Caki2 (cell line): Measurements from ENCODE around the gene C20orf144. TPM values are rescaled to one million over a fixed set of nuclear protein-coding genes. Genes with fewer than 3 reads are reported as not detected.
A peak's percentile ranks its signal among the peaks of the same experiment; 100 is the strongest.

Experiments used
- DNase-seq: peaks from one replicate; pipeline ENCODE4 v3.0.0-alpha.2; 2015; ENCODE audit warnings: low read depth
- in situ Hi-C: cut with HindIII; loops from 2 replicates; pipeline ENCODE4 v1.10.0; 2016; ENCODE audit warnings: low sequenced_read_pairs, low pct_unique_long_range_greater_than_20kb, mixed read lengths
- total RNA-seq: library from RNA; depleted of rRNA; stranded (reverse); fragments of >200 nt; shearing (Covaris generic); gene quantifications from 2 replicates; pipeline ENCODE4 v1.2.3, GENCODE V29; 2014; ENCODE audit warnings: low replicate concordance

C20orf144 gene
- total RNA-seq, 1 experiment from 2014 or later: 0.44 TPM

DNA sequence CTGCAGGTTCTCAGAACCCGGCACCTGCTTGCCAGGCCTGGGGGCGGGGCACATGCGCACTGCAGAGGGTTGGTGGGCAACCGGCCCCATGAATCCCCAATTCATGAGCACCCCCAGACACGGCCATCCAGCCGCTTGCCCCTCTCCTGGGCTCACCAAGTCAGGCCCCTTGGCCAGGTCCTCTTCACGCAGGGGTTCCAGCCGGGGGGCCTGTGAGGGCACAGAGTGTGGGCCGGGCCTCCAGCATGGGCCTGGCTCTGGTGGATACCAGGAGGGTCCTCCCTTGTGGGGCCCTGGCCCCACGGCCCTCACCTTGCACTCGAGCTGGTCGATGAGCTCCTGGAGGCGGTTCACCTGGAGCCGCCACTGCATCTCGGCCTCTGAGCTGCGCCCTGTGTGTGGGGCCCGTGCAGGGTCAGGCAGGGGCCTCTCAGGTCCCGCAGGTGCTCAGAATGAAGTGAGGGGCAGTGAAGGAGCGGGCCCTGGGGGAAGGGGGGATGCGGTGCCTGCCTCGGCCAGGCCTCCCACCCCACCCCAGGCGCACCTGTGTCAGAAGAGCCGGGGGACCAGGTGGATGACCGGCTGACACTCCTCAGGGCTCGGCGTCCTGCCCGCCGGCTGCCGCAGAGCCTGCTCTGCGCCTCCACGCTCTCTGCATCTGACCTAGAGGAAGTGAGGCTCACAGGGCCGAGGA lies 2.6 kb upstream of the C20orf144 start:
- in situ Hi-C loops: no loop called here
- no peak for DNase-seq

DNA sequence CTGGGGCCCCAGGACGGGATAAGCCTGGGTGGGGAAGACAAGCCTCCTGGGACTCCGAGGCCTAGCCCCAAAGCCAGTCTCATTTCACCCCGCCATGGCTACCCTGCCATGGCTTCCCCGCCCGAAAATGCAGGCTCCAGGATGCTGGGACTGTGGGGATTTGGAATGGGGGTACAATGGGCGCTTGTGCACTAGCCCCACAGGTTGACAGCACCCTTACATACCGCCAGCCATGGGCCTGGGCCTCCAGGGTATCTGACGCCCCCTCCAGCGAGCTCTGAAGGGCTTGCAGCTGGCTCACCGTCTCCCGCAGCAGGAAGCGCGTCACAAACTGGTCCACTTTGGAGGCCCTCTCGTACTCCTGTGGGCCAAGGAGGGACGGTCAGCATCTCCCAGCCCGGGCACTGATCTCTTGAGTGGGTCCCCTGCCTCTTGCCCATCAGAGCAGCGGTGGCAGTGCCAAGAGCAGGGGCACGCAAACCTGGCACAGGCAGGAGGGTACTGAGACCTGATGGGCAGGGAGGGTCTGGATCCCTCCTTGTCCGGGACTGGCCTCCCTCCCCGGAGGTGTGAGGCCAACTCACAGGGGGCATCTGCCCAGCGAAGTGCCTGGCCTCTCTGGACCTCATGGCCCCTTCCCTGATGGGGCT lies 2.0 kb upstream of the C20orf144 start:
- in situ Hi-C loops: no loop called here
- DNase-seq: no peak

DNA sequence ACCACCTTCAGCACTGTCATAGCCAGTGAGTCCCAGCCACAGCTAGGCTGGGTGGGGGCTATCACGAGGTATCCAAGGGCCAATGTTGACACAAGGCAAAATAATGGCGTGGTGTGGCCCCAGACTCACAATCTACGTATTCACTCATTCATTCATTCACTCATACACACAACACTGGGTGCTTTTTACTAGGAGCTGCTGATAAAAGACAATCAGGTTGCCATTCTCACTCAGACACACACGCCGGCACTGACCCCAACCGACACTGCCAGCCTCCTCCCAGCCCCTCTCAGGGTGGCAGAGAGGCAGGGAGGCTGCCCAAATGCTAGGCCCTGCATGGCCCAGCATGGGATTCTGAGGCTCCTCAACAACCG lies 1.5 kb upstream of the C20orf144 start:
- no peak for DNase-seq
- in situ Hi-C loops: no loop called here

DNA sequence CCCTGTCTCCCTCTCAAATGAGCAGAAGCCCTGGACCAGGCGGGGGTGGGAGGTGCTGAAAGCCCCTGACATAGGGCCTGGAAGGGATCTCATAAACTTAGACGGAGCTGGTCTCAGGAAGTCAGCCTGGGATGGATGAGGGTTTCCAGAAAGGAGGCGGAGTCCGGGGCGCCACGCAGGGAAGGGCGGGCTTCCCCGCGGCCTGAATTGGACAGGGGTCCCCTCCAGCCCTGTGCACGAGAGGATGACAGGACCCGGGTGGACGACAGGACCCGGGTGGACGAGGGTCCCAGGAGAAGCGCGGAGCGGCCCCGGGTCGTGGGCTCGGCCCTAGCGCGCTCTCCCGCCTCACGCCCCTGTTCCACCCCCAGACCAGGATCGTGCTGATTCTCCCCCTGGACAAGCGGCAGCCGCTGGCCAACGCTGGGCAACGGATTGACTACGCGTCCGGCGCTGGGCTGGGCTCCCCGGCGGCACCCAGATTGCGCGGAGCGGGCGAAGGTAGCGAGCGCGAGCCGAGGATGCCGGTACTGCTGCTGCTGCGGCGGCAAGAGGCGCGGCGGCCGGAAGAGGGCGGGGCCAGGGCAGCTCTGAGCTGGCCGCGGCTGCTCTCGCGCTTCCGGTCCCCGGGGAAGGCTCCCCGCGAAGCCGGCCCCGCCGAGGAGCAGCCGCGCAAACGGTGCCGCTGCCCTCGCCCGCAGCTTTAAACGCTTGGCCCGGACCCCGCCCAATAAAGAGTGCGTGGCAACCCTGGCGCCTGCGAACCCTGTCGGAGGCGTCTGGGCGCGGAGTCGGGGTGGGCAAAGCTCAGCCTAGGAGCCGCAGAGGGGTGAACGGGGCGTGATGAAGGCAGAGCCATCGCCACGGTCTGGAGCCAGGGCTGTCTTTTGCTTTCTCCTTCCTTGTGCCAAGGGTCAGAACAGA lies 1.3 kb downstream of the C20orf144 start:
- peak; percentile 72 for DNase-seq
- in situ Hi-C loops: no loop called here

DNA sequence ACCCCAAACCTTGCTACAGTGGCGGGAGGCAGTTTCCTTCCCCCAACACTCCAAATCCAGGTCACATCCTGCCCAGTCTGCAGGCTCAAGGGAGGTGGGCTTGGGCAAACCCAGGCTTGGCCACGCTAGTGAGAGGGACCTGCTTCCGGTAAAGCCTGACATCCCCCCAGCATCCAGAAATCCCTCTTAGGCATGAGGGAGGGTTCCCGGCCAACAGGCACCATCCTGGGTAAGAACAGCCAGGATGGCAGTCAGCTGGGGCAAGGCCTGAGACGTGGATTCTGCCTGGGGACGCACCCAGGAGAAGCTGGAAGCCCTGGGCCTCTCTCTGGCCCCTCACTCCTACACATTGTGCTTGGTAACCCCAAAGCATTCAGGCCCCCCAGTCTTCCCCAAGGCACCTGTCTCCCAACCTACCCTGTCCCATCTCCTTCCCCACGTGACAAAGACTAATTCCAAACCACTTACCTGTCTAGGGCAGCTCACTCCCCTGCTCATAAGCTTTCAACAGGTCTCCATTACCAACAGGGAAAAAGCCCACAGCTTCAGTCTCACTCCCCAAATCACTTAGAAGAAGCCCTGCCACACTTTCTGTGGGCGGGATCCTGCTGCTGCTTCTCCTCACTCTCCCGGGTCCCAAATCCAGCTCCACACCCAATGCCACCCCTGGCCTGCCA lies 2.1 kb downstream of the C20orf144 start:
- in situ Hi-C loops: no loop called here
- no peak for DNase-seq

DNA sequence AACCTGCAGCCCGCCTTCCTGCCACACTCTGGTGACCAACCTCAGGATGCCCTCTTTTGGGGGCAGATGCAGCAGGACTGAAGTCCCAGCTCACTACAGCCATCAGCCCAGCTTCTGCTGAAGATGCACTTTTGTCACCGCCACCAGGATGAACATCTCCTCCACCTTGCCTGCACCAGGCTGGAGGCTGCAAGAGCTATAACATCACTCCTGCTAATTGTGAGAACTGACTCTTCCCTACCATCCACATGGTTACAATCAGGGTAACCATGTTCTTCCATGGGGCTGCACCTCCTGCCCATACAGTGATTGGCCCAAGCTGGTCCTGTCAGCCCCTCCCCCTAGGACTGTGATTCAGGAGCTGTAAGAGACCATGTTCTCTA lies 2.6 kb downstream of the C20orf144 start:
- in situ Hi-C loops: no loop called here
- DNase-seq: no peak

DNA sequence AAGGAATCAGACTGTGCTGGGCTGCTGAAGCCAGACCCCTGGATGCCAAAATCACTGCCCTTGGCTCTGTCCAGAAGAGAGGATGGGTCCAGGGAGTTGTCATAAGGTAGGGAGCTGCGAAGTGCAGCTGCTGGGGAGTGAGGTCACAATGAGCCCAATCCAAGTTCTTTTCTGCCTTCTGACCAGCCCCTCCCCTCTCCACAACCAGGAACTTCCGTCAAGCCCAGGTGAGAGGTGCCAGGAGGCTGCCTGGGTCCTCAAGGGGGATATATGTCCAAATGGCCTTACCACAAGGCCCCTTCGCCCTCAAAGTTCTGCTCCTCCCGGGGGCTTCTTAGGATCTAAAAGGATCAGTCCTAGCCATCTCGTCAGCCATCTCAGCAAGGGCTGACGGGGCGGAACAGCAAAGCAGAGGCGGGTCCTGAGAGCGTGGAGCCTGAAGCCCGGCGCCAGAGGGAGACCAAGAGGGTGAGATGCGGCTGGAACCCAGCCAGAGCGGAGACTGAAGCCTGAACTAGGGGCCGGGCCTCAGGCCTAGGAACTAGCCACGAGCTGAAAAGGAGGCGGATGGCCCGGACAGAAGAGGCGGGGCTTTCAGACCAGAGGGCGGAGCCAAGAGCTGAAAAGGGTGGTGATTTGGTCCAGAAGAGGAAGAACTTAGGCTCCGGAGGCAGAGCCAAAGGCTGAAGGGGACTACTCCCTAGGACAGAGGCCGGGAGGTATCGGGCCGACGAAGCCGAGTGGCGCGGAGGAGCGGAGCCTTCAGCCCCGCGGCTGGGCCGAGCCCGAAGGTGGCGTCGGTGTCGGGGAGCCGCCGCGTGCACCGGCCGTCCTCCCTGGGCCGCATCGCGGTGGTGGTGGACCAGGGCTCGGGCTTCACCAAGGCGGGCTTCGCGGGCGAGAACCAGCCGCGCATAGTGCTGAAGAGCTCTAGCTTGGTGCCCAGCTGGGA lies 4.4 kb downstream of the C20orf144 start, which contains the start of gene ACTL10:
TSS of gene ACTL10 (plus strand) at position 651 of the 952 bp plus-strand sequence. CDS start 555 bp downstream, outside the sequence.
- in situ Hi-C loops: no loop called here
- peak; percentile 100 for DNase-seq

DNA sequence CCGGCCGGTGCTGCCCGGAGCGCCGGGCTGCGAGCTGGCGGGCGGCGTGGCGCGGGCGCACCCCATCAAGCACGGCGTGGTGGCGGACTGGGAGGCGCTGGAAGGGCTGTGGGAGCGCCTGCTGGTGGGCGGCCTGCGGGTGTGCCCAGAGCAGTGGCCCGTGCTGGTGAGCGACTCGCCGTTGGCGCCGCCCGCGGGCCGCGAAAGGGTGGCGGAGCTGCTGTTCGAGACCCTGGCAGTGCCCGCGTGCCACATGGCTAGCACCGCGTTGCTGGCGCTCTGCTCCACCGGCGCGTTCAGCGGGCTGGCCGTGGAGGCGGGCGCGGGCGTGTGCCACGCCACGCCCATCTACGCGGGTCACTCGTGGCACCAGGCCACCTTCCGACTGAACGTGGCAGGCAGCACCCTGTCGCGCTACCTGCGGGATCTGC lies 5.1 kb downstream of the C20orf144 start:
- peak; percentile 76 for DNase-seq
- in situ Hi-C loops: no loop called here

DNA sequence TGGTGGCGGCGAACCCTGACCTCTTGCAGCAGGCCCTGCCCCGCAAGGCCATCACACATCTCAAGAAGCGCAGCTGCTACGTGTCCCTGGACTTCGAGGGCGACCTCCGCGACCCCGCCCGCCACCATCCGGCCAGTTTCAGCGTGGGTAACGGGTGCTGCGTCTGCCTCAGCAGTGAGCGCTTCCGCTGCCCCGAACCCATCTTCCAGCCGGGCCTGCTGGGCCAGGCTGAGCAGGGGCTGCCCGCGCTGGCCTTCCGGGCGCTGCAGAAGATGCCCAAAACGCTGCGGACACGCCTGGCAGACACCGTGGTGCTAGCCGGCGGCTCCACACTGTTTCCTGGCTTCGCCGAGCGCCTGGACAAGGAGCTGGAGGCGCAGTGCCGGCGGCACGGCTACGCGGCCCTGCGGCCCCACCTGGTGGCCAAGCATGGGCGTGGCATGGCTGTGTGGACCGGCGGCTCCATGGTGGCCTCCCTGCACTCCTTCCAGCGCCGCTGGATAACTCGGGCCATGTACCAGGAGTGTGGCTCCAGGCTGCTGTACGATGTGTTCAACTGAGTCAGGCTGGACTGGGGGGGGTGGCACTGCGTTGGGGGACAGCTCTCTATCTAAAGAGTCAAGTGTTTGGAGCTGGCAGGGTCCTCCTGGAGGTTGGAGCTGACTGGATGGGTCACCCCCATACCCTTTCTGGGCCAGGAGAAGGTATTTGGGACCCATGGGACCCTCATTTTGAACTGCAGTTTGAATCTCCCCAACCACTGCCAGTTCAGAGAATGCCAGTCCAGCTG lies 5.7 kb downstream of the C20orf144 start:
- in situ Hi-C loops: no loop called here
- peak; percentile 83 for DNase-seq

DNA sequence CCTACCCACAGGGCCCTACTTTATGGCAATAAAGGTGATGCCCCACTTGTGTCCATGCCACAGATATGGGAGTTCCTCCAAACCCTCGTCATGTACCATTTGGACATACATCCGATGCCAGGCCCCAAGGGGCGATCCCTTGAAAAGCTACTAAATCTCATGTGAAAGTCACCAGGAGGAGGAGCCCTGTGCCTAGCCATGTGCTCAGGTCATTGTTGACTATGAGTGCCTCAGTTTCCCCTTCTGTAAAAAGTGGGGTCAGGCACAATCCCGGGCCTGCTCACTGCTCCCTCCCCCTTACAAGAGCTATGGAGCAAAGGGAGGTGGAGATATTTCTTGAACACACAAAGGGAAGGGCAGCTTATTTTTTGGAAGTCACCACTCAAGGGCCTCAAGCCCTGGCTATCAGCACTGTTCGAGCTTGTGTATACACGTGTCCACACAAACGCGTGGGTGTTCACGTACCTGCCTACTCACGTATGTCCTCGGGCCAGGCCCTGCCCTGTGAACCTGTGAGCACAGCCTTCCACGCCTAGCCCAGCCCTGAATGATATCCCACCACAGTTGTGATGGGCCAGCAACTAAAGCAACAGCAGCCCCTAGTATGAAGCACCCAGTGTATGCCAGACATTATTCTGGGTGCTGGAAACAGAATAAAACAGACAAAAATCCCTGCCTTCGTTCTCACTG lies 6.5 kb downstream of the C20orf144 start:
- in situ Hi-C loops: no loop called here
- no peak for DNase-seq

DNA sequence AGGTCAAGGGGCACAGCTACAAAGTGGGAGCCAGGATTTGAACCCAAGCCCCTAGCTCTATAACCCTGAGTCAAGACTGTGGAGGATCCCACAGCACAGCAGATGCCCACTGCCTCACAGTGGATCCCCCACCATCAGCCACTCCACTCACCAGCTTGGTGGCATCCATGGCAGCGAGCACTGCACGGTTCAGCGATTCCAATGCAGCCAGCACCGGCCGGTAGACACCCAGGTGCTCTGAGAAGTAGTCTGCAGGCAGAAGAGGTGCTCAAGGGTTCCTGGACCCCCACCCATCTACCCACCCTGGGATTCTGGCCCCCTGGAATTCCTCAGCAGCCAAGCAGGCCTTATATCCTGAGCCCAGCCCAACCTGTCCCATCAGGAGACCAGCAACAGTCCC lies 7.1 kb downstream of the C20orf144 start:
- in situ Hi-C loops: no loop called here
- no peak for DNase-seq

DNA sequence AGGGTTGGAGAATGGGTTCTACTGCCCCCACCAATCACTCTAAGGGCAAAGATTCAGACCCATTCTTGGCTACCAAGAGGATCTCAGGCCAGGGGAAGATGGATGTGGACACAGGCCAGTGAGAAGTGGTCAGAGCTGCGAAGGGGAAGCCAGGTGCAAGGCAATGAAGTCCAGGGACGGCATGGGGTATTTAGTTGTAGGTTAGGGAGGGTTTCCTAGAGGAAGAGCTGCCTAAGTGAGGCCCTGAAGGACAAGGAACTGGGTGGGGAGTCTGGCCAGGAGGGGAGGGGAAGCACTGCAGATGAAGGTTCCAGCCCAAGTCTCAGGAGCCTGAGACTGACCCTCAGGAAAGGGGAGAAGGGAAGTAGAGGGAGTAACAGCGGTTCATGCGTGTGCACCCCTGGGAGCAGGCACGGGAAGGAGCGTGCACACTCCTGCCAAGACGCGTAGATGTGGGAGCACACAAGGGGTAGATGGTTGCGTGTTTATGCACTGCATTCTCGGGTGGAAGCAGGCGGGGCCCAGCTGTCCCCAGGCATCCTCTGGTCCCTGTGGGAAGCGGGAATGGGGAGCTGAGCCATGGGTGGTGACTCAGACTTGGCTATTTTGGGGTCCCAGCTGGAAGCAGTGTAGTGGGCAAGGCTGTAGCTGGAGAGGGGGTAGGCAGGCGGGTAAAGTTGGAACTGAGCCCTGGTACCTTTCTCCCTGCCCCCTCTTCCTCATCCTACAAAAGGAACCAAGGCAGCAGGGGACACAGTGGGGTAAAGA lies 7.9 kb downstream of the C20orf144 start:
- in situ Hi-C loops: no loop called here

DNA sequence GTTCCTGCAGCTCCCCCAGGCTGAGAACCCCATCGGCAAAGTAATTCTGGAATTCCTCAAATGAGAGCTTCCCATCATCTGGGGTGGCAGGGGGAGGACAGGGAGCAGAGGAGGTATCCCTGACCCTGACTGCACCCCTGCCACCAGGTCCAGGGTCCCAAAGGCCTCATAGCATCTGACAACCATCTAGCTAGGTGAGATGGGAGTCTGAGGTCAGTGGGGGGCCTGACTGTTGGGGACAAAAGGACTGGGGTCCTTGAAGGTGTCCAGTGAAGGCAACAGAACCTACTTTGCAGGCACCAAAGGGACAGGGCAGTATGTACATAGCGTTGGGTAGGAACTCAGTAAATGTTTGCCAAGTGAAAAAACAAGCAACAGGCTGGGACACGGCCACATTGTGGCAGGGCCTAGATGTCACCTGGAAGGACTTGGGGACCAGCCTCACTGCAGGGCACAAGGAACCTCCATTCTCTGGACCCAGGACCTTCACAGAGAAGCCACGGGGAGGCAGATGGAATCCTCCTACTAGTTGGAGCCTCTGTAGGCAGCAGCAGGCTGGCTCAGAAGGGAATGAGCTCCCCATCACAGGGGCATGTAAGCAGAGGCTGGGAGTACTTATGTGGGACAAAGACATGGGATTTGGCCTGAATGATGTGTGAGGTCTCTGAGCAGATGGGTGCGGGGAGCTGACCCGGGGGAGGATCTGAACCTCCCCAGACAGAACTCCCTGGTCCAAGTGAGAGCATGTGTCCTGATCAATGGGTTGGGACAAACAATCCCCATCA lies 8.8 kb downstream of the C20orf144 start:
- in situ Hi-C loops: no loop called here

More for the DNA sequence above, 7.9 kb downstream of the C20orf144 start:
- DNase-seq: no peak

DNA sequence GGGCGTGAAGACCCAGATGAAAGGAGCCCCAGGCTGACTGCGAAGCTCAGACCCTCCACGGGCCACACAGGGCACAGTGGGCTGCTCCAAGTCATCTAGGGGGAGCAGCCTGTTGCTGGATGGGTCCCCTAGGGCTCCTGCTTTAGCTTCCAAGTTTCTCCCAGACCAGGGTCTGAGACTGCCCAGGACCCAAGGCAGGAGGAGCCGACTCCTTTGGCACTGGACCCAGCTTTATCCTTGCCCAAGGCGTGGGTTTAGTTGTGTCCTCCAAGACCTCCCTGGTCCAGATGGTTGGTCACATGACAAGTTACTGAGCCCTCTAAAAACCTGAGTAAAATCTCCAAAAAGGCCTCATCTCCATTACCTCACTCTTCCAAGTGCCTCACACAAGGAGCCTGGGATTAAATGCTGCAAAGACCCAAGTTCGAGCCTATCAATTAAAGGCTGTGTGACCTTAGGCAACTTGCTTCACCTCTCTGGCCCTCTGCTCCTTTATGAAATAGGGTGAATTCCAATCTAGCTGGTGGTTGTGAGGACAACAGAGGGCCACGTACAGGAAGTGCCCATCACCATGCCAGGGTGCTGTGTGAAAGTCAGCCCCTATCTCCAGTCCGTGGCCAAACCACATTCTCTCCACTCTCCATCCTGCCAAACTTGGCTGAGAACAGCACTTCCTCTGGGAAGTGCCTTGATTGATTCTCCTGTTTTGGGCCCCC lies 9.6 kb downstream of the C20orf144 start:
- no peak for DNase-seq
- in situ Hi-C loops: no loop called here

More for the DNA sequence above, 8.8 kb downstream of the C20orf144 start:
- no peak for DNase-seq
